ENCODE results near the gene CHST12.
"Not testable (repeated sequence)": the region's sequence is repeated elsewhere in the genome, so short reads cannot be mapped to it uniquely, and the experiment has no call there.

CHST12 gene

DNA sequence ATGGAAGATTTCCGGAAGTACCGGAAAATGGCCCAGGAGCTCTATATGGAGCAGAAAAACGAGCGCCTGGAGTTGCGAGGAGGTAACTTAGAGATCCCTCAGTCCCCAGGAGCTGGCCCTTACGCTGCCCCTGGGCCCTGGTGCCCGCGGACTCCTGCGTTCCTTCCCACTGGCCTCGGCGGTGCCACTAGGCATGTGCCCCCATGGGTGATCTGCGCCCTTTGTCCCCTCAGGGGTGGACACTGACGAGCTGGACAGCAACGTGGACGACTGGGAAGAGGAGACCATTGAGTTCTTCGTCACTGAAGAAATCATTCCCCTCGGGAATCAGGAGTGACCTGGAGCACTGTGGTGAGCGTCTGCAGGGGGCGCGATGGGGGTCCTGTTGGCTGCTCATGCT lies 24.2 kb upstream of the CHST12 start:
- no peak for FAIRE-seq
- no peak for DNase-seq (ENCODE audit: insufficient read length)
- TF ChIP-seq POLR2A (IDR thresholded peaks at IDR 0.05; ENCODE audit: low read depth, low read length) (no peak), POLR2AphosphoS5 (IDR thresholded peaks at IDR 0.05; ENCODE audit: low read depth, low read length) (no peak; the same call in 1 of the 2 replicates), TAF1 (IDR thresholded peaks at IDR 0.05; ENCODE audit: borderline replicate concordance, low read depth, low read length) (no peak)

DNA sequence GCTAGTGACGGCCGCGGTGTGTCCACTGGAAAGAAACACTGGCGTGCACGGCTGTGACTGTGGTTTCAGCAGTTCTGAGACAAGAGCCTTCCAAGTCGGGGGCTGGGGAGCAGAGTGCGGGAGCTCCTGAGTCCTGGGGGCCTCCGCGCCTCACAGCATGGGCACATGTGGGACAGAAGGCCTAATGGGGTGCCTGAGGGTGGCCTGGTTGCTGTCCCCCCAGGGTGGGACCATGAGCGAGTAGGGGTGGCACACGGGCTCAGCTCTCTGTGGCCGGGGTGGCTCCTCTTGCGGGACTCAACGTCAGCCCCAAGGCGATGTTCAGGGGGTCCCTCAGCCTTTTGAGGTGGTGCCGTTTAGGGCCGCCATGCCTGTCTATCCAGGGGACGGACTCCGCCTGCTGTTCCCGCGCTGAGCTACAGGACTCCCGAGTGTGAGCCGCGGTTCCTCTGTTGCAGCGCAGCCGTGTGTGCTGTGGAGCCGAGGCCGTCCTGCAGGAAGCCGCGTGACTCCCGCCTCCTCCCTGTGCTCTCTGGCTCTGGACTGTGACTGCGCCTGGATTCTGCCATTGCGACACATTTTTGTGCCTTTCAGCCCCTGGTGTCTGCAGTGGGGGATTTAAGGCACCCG lies 23.5 kb upstream of the CHST12 start:
- DNase-seq (ENCODE audit: insufficient read length), result no peak
- no peak for FAIRE-seq
- TF ChIP-seq POLR2AphosphoS5 (IDR thresholded peaks at IDR 0.05; ENCODE audit: low read depth, low read length) (no peak; the same call in 1 of the 2 replicates), POLR2A (IDR thresholded peaks at IDR 0.05; ENCODE audit: low read depth, low read length) (no peak), TAF1 (IDR thresholded peaks at IDR 0.05; ENCODE audit: borderline replicate concordance, low read depth, low read length) (no peak)

DNA sequence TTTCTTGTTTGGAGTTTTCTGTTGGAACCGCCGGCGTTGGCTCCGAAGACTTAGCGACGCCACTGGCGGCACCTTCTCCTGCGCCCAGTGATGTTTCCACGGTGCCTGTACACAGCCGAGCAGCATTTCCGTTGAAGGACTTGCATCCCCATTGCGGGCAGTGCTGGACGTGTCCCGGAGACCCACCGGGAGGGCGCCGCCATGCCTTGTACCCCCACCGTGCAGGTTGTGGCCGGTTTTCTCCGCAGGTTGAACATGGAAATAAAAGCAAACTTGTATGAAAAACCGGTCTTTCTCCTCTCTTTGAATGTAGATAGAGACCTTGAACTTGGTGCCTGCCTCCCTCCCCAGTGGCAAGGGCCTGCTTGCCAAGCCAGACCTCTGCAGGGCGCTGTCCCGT lies 22.9 kb upstream of the CHST12 start:
- TF ChIP-seq POLR2A (IDR thresholded peaks at IDR 0.05; ENCODE audit: low read depth, low read length), result no peak
- TF ChIP-seq TAF1 (IDR thresholded peaks at IDR 0.05; ENCODE audit: borderline replicate concordance, low read depth, low read length), result no peak
- TF ChIP-seq POLR2AphosphoS5 (IDR thresholded peaks at IDR 0.05; ENCODE audit: low read depth, low read length), result no peak; the same call in 1 of the 2 replicates
- no peak for DNase-seq (ENCODE audit: insufficient read length)
- no peak for FAIRE-seq

DNA sequence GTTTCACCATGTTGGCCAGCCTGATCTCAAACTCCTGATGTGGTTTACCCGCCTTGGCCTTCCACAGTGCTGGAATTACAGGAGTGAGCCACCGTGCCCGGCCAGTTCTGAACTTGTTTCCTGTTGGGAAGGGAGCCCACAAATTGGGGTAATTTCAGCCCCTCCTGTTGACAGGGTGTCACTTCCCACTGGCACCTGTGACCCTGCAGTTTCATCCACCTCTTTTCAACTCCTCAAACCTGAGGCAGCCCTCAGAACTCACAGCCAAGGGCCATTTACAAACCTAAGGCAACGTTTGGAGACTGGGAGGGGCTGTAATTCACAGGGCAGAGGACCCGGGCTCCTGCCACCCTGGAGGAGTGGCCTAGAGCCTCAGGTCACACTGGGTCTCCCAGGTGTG lies 22.2 kb upstream of the CHST12 start:
- DNase-seq (ENCODE audit: insufficient read length) (no peak), FAIRE-seq (no peak)
- TF ChIP-seq POLR2A (IDR thresholded peaks at IDR 0.05; ENCODE audit: low read depth, low read length), result peak; percentile 44
- TF ChIP-seq POLR2AphosphoS5 (IDR thresholded peaks at IDR 0.05; ENCODE audit: low read depth, low read length), result no peak

DNA sequence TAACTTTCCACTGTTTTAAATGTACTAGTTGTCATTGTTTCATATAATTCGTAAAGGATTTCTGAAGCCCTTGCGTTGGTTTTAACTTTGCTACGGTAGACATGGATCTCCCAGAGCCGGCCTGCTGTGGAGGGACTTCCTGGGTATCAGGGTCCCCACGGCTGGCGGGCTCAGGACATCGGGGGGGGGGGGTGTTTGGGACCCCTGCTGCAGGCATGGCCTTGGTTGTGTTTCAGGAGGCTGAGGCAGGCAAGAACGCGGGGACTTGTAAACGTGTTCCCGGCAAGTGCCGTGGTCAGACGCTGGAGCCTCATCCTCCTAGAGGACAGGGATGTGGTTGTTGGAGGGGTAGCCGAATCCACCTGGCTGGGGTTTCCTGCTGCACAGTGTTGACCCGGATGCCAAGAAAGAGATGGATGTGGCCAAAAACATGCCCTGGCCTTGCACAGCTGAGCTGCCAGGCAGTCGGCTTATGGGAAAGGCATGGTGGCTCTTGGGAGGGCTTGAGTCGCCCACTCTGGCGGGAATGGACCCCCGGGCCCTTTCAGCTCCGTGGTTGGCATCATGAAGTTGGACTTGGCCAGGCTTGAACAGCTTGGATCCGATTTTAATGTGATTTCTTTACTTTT lies 21.4 kb upstream of the CHST12 start:
- DNase-seq (ENCODE audit: insufficient read length) (no peak), FAIRE-seq (no peak)
- peak; percentile 46; the same call in 1 of the 2 replicates for TF ChIP-seq POLR2AphosphoS5 (IDR thresholded peaks at IDR 0.05; ENCODE audit: low read depth, low read length)
- no peak for TF ChIP-seq TAF1 (IDR thresholded peaks at IDR 0.05; ENCODE audit: borderline replicate concordance, low read depth, low read length)

DNA sequence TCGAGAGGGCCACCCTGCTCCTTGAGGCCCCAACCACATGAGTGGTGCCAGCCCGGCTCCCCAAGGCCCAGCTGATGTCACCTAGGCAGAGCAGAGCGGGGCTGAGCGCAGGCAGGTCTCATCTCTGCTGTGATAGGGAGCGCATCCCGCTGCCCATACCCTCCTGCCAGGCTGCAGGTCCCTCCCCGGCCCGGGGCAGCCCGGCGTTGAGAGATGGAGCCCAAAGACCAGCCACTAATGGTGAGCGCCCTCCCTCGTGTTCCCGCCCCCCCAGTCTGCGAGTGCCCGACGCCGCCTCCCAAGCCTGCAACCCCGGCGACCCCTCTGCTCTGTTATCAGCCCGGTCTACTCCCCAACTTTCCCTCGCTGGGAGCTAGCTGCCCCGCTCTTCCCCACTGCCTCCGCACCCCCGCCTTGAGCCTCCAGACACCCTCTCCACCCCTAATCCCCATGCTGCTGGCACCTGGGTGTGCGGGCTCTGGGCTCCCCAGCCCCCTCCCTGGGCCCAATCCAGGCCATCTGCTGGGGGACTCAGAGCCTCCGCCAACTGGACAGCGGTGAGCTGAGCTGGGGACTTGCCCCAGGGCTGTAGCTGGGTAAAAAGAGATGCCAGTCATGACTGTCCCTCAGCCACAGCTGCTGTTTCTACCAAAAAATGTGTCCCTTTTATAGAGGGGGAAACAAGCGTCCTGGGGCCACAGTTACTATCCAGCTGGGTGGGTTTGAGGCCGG lies 19.7 kb upstream of the CHST12 start:
- TF ChIP-seq POLR2A (IDR thresholded peaks at IDR 0.05; ENCODE audit: low read depth, low read length) (no peak), TAF1 (IDR thresholded peaks at IDR 0.05; ENCODE audit: borderline replicate concordance, low read depth, low read length) (no peak), POLR2AphosphoS5 (IDR thresholded peaks at IDR 0.05; ENCODE audit: low read depth, low read length) (no peak)
- DNase-seq (ENCODE audit: insufficient read length), result no peak
- no peak for FAIRE-seq

DNA sequence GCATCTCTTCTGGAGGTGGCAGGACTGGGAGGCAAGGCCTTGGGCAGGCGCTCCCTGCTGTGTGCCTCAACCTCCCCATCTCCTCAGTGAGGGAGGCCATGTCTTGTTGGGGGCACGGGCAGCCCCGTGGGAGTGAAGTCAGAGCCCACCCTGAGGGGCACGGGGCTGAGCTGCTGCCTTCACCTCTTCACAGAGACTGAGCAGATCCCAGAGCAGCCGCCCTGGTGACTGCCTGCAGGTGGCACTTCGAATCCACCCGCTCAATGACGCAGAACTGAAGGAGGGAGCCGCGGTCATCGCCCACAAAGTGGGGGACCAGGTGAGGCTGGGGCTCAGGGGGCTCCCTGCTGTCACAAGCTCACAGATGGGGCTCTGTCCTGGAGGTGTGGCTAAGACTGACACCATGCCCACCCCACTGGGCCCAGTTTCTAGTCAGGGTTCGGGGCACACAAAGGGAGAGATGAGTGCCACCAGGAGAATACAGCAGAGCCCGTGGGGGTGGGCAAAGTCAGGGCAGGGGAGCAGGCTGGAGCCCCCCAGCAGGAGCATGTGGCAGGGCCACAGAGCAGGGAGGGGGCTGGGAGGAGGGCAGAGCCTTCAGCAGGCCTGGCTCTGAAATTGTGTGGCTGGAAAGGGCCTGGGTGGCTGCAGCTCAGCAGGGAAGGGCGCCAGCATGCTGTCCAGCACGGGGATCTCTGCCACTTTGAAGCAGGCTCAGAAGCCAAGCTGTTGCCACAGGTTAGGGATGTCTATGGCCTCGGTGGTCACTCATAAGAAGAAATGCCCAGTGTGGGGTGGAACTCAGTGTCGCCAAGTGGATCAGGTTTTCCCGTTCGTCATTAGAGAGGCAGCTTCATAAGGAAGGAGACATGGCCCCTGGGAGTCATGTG lies 18.8 kb upstream of the CHST12 start:
- no peak for TF ChIP-seq TAF1 (IDR thresholded peaks at IDR 0.05; ENCODE audit: borderline replicate concordance, low read depth, low read length)
- no peak for TF ChIP-seq POLR2A (IDR thresholded peaks at IDR 0.05; ENCODE audit: low read depth, low read length)
- no peak for TF ChIP-seq POLR2AphosphoS5 (IDR thresholded peaks at IDR 0.05; ENCODE audit: low read depth, low read length)
- FAIRE-seq, result no peak
- no peak for DNase-seq (ENCODE audit: insufficient read length)

DNA sequence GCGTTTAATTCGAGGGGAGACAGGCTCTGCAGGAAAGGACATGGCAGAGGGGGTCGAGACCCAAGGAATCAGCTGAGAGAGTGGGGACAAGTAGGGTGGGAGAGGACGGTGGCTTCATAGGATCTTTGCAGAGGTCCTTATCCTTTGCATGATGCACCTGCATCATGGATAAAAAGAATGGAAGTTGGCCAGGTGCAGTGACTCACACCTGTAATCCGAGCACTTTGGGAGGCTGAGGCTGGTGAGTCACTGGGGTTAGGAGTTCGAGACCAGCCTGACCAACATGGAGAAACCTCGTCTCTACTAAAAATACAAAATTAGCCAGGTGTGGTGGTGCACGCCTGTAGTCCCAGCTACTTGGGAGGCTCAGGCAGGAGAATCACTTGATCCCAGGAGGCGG lies 17.3 kb upstream of the CHST12 start:
- FAIRE-seq; DNase-seq (ENCODE audit: insufficient read length): not testable (repeated sequence)

DNA sequence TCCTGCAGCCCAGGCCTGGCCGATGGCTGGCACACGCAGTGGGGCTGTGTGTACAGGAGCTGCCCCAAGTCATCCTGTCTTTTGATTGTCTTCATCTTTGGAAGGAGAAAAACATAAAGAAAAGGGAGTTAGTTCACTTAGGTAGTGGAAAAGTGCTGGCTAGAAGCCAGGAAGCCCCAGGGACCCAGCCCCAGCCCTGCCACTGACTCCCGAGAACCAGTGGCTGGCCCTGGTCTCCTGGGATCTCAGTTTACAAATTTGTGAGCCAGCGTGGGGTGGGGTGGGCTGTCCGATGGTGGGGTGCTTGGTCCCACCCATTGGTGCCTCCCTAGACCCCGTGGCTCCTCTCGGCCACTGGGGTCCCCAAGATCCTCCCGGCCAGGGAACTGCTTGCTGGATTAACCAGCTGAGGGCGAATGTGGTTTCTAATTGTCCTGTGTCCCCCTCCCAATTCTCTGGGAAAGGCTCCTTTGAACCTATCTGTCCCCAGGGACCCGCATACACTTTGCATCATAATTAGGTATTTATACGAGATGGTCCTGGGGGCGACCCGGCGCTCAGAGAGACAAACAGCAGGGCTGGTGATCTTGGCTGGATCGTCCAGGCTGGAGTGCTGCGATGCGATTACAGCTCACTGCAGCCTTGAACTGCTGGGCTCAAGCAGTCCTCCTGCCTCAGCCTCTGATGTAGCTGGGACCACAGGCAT lies 16.3 kb upstream of the CHST12 start:
- FAIRE-seq, result no peak
- no peak for DNase-seq (ENCODE audit: insufficient read length)
- TF ChIP-seq POLR2A (IDR thresholded peaks at IDR 0.05; ENCODE audit: low read depth, low read length) (no peak), TAF1 (IDR thresholded peaks at IDR 0.05; ENCODE audit: borderline replicate concordance, low read depth, low read length) (no peak)

DNA sequence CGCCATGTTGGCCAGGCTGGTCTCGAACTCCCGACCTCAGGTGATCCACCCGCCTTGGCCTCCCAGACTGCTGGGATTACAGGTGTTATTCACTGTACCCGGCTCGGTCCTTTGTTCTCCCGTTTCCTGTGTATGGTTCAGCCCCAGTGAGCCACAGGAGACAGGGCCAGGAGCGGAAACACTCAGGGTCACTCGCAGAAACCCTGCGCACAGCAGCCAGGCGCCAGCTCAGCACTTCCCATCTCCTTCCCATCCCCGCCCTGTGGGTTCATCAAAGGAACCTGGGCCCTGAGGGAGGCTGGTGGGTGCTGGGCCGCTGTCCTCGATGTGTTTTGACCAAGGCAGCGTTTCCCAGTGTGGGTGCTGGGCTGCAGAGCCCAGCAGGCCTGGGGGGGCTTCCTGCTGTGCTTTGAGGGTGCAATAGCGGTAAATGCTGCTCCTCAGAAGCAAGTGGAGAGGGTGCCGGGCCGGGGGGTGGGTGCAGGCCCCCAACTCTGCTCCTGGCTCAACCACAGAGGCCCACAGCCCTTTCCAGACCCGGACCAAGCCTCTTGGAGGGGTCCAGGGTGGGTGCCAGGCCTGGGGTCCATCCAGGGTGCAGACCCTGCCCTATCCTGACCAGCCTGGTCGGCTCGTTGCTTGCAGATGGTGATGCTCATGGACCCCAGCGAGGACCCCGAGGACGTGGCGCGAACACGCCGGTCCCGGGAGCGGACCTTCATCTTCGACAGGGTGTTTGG lies 15.3 kb upstream of the CHST12 start:
- FAIRE-seq, result no peak
- no peak for DNase-seq (ENCODE audit: insufficient read length)
- TF ChIP-seq TAF1 (IDR thresholded peaks at IDR 0.05; ENCODE audit: borderline replicate concordance, low read depth, low read length), result no peak
- TF ChIP-seq POLR2A (IDR thresholded peaks at IDR 0.05; ENCODE audit: low read depth, low read length), result no peak
- no peak for TF ChIP-seq POLR2AphosphoS5 (IDR thresholded peaks at IDR 0.05; ENCODE audit: low read depth, low read length)

Measured in GM12892 (cell line).